IMR-90 (cell line): ENCODE measurements around the gene CCDC33. TPM values are rescaled to one million over a fixed set of nuclear protein-coding genes. Genes with fewer than 3 reads are reported as not detected.

Experiments
- ATAC-seq: fragments of 200-7000 bp; cut with Tn5 transposase; 2 replicates; pipeline ENCODE4 v1.9.1; 2020; ENCODE audit warnings: low read depth, mild to moderate bottlenecking, moderate library complexity
- BruUV-seq: library from RNA; stranded (reverse); fragments of 400-500 nt; replicated peaks from 2 replicates; lab custom pipeline; 2021; lab: Mats Ljungman, UMichigan
- CTCF ChIA-PET: fragments of 300-600 bp; formaldehyde crosslinking; extraction: SDS; loops from one replicate; lab custom pipeline; 2021; ENCODE audit warnings: antibody characterized with exemption; lab: Yijun Ruan, JAX
- POLR2A ChIA-PET: fragments of 300-600 bp; sonication (Branson Sonifier 250); formaldehyde crosslinking; loops from one replicate; lab custom pipeline; 2022; ENCODE audit warnings: antibody characterized with exemption; ENCODE audit not compliant: unreplicated experiment; lab: Charles Lee
- DNase-seq: peaks from one replicate; pipeline ENCODE4 v3.0.0; 2013
- H2AFZ ChIP-seq: replicated peaks from 2 replicates; pipeline ENCODE3; 2013; ENCODE audit warnings: low read length, mild to moderate bottlenecking; ENCODE audit not compliant: poor library complexity
- H2AK5ac ChIP-seq: 2 replicates; pipeline ENCODE4 v1.6.1; 2013; ENCODE audit warnings: low read depth, low read length, inconsistent platforms
- H2AK9ac ChIP-seq: replicated peaks from 2 replicates; pipeline ENCODE3; 2013; ENCODE audit warnings: mild to moderate bottlenecking, low read depth, low read length, moderate library complexity; ENCODE audit not compliant: poor library complexity
- H2BK120ac ChIP-seq: 2 replicates; pipeline ENCODE4 v1.6.1; 2013; ENCODE audit warnings: low read depth, low read length, inconsistent platforms
- H2BK15ac ChIP-seq: 3 replicates; pipeline ENCODE4 v1.6.1; 2013; ENCODE audit warnings: low read depth, low read length, inconsistent platforms
- H2BK20ac ChIP-seq: 2 replicates; pipeline ENCODE4 v1.6.1; 2013; ENCODE audit warnings: low read depth, mild to moderate bottlenecking, inconsistent platforms, low read length, moderate library complexity
- H2BK5ac ChIP-seq: 2 replicates; pipeline ENCODE4 v1.6.1; 2013; ENCODE audit warnings: mild to moderate bottlenecking, low read depth, low read length, inconsistent platforms; ENCODE audit not compliant: poor library complexity, severe bottlenecking
- H3K14ac ChIP-seq: replicated peaks from 2 replicates; pipeline ENCODE4 v1.6.1; 2013; ENCODE audit warnings: low read depth, low read length, inconsistent platforms
- H3K18ac ChIP-seq: 2 replicates; pipeline ENCODE4 v1.6.1; 2013; ENCODE audit warnings: low read depth, low read length, control low read depth
- H3K23ac ChIP-seq: 2 replicates; pipeline ENCODE4 v1.6.1; 2013; ENCODE audit warnings: low read depth, low read length, inconsistent platforms
- H3K27ac ChIP-seq: 2 replicates; pipeline ENCODE4 v1.5.1; 2013; ENCODE audit warnings: mild to moderate bottlenecking, control low read depth, low read length; ENCODE audit not compliant: insufficient read depth
- H3K27me3 ChIP-seq: 2 replicates; pipeline ENCODE4 v1.6.1; 2013; ENCODE audit warnings: low read length; ENCODE audit not compliant: control insufficient read depth, insufficient read depth
- H3K36me3 ChIP-seq: 2 replicates; pipeline ENCODE4 v1.6.1; 2013; ENCODE audit warnings: low read length, mixed read lengths; ENCODE audit not compliant: control insufficient read depth, insufficient read depth
- H3K4ac ChIP-seq: 2 replicates; pipeline ENCODE4 v1.6.1; 2013; ENCODE audit warnings: low read depth, low read length, inconsistent platforms
- H3K4me1 ChIP-seq: 2 replicates; pipeline ENCODE4 v1.6.1; 2013; ENCODE audit warnings: low read length, mixed read lengths; ENCODE audit not compliant: control insufficient read depth, insufficient read depth
- H3K4me2 ChIP-seq: 2 replicates; pipeline ENCODE4 v1.6.1; 2013; ENCODE audit warnings: low read depth, mild to moderate bottlenecking, control low read depth, low read length, moderate library complexity
- H3K4me3 ChIP-seq: 2 replicates; pipeline ENCODE4 v1.5.1; 2013; ENCODE audit warnings: low read depth, mild to moderate bottlenecking, control low read depth, low read length, moderate library complexity; ENCODE audit not compliant: insufficient read depth
- H3K56ac ChIP-seq: 2 replicates; pipeline ENCODE4 v1.6.1; 2013; ENCODE audit warnings: low read length, inconsistent platforms; ENCODE audit not compliant: insufficient read depth; ENCODE audit errors: extremely low read depth
- H3K79me1 ChIP-seq, 2 experiments: 2 replicates each; pipeline ENCODE4 v1.6.1; 2013; ENCODE audit warnings: low read length in 2 of 2, inconsistent platforms in 1 of 2, low read depth in 1 of 2
- H3K9ac ChIP-seq: 2 replicates; pipeline ENCODE4 v1.6.1; 2013; ENCODE audit warnings: low read depth, low read length, control low read depth
- H3K9me1 ChIP-seq: 2 replicates; pipeline ENCODE4 v1.6.1; 2013; ENCODE audit warnings: low read length, inconsistent platforms; ENCODE audit not compliant: insufficient read depth
- H3K9me3 ChIP-seq: 2 replicates; pipeline ENCODE4 v1.6.1; 2013; ENCODE audit warnings: low read length; ENCODE audit not compliant: control insufficient read depth, insufficient read depth
- H4K20me1 ChIP-seq: 2 replicates; pipeline ENCODE4 v1.6.1; 2013; ENCODE audit warnings: low read length, inconsistent platforms; ENCODE audit not compliant: insufficient read depth
- H4K5ac ChIP-seq: 2 replicates; pipeline ENCODE4 v1.6.1; 2013; ENCODE audit warnings: mild to moderate bottlenecking, low read depth, low read length, control low read depth
- H4K8ac ChIP-seq, 2 experiments: 2 replicates each; pipeline ENCODE4 v1.6.1; 2013; ENCODE audit warnings: low read depth in 2 of 2, low read length in 2 of 2, control low read depth in 1 of 2, inconsistent platforms in 1 of 2
- H4K91ac ChIP-seq: 2 replicates; pipeline ENCODE4 v1.6.1; 2013; ENCODE audit warnings: low read depth, low read length, inconsistent platforms; ENCODE audit not compliant: insufficient read depth
- BHLHE40 ChIP-seq: fragments of 150-350 bp; IDR thresholded peaks from 2 replicates; pipeline ENCODE4 v1.6.1; 2016; ENCODE audit warnings: mild to moderate bottlenecking, low read depth, low read length
- CEBPB ChIP-seq: IDR thresholded peaks from 2 replicates; pipeline ENCODE4 v1.6.1; 2012; ENCODE audit warnings: low read depth, low read length, improper control_type of control experiment
- ELK1 ChIP-seq: fragments of 150-350 bp; IDR thresholded peaks from 2 replicates; pipeline ENCODE4 v1.6.1; 2016; ENCODE audit warnings: low read depth, mild to moderate bottlenecking, low read length, moderate library complexity, borderline replicate concordance
- MAFK ChIP-seq: IDR thresholded peaks from 2 replicates; pipeline ENCODE4 v1.6.1; 2012; ENCODE audit warnings: low read depth, low read length, improper control_type of control experiment
- MXI1 ChIP-seq: IDR thresholded peaks from 2 replicates; pipeline ENCODE4 v1.6.1; 2012; ENCODE audit warnings: low read depth, mild to moderate bottlenecking, low read length, moderate library complexity, borderline replicate concordance
- POLR2A ChIP-seq: IDR thresholded peaks from 2 replicates; pipeline ENCODE4 v1.6.1; 2012; ENCODE audit warnings: mild to moderate bottlenecking, low read depth, low read length
- RCOR1 ChIP-seq: IDR thresholded peaks from 2 replicates; pipeline ENCODE4 v1.6.1; 2012; ENCODE audit warnings: mild to moderate bottlenecking, low read length, improper control_type of control experiment; ENCODE audit not compliant: insufficient replicate concordance
- SMC3 ChIP-seq: fragments of 150-350 bp; IDR thresholded peaks from 2 replicates; pipeline ENCODE4 v1.6.1; 2016; ENCODE audit warnings: low read depth, mild to moderate bottlenecking, antibody characterized with exemption, low read length, moderate library complexity
- WGBS, 2 experiments: methylation state at CpG; one replicate each; pipeline versions ENCODE4 v1.1.5 to v1.1.7; 2013; ENCODE audit warnings: missing lambda C conversion rate in 2 of 2; ENCODE audit not compliant: insufficient read length in 1 of 2; ENCODE audit errors: extremely low coverage in 2 of 2; 5-methylcytosine and 5-hydroxymethylcytosine counted together
- dilution Hi-C: fragments of 300-500 bp; cut with HindIII; formaldehyde crosslinking; loops from one replicate; pipeline ENCODE4 v1.14.3; 2018; ENCODE audit warnings: low sequenced_read_pairs; ENCODE audit not compliant: unreplicated experiment
- in situ Hi-C: fragments of 300-500 bp; cut with MboI; formaldehyde crosslinking; loops from 3 replicates; pipeline ENCODE4 v1.14.3; 2019; ENCODE audit warnings: low sequenced_read_pairs, inconsistent platforms, mixed read lengths
- intact Hi-C: fragments of 100-400 bp; cut with micrococcal nuclease; formaldehyde crosslinking; loops from 2 replicates; pipeline ENCODE4 v1.10.0; 2022
- polyA plus RNA-seq, 3 experiments: library from polyadenylated mRNA; depleted of rRNA; stranded (reverse); fragments of >200 nt; gene quantifications; 2 replicates each; pipeline ENCODE4 v1.2.3, GENCODE V29; 2012; ENCODE audit warnings: low replicate concordance in 1 of 3
- total RNA-seq: library from RNA; depleted of rRNA; stranded (reverse); fragments of >200 nt; gene quantifications from 2 replicates; pipeline ENCODE4 v1.2.3, GENCODE V29; 2012; rRNA removed

Gene CCDC33
- total and polyA plus RNA-seq, 2 of the 4 experiments (the other 2 are of a cell fraction): not detected

DNA sequence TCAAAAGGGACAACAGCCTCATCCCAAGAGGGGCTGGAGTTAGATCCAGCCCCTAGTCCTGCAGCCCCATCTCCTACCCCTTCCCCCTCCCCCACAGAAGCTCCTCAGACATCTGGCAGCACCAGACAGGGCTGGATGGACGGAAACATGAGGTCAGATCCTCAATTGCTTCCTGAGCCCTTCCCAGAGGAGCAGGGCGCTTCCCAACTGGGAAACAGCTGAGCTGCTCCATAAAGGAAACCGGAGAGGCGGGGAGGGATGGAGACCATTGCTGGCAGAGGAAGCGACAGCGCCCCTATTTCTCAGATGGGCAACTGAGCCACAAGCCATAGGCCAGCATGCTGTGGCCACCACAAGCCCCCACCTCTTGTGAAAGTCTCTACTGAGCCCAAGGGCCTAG lies 149.6 kb downstream of the CCDC33 start:
- ATAC-seq: no peak
- WGBS, 2 experiments: no CpG with 5 or more reads among the region's 6 CpGs
- BruUV-seq: no TSS peak
- H3K27ac ChIP-seq: no peak overlapping the region
- no peaks in the 10 kb centered on the region for H4K20me1 ChIP-seq
- H3K4ac ChIP-seq: peak overlapping the region; percentile 40; the same call in 1 of the 2 replicates
- no peak overlapping the region for H3K18ac ChIP-seq
- no peak overlapping the region for H3K4me3 ChIP-seq
- CTCF ChIA-PET: interaction anchor here (0.6 to 5.3 kb wide), 2 partner anchors 53 to 374 kb away, joined by 6 to 31 read pairs; no protein-coding TSS in a partner anchor
- no peak overlapping the region for H3K9ac ChIP-seq
- H3K79me1 ChIP-seq: peaks cover 0 to 5% of the 10 kb centered on the region in 2 experiments; a peak in 1 of 4 replicates
- in situ Hi-C loops: no loop called here
- POLR2A ChIA-PET: no interaction called here
- H2AK9ac ChIP-seq: no peak overlapping the region
- dilution Hi-C loops: no loop called here
- no peak overlapping the region for H3K14ac ChIP-seq
- no peak overlapping the region for H3K23ac ChIP-seq
- H3K4me1 ChIP-seq: peaks cover 4% of the 10 kb centered on the region; the same call in 1 of the 2 replicates
- no peak overlapping the region for H3K56ac ChIP-seq
- H3K4me2 ChIP-seq: no peak overlapping the region
- no peaks in the 10 kb centered on the region for H3K27me3 ChIP-seq
- H3K9me3 ChIP-seq: no peaks in the 10 kb centered on the region
- no peaks in the 10 kb centered on the region for H3K36me3 ChIP-seq
- no peak overlapping the region for H4K5ac ChIP-seq
- peaks cover 10% of the 10 kb centered on the region for H3K9me1 ChIP-seq
- H4K91ac ChIP-seq: peak overlapping the region; percentile 35; the same call in 1 of the 2 replicates
- TF ChIP-seq ELK1 (no peak), RCOR1 (no peak), SMC3 (no peak), BHLHE40 (no peak), MAFK (no peak), CEBPB (no peak), POLR2A (no peak; the same call in 1 of the 2 replicates), MXI1 (no peak)
- peak overlapping the region in 1 of 2 experiments; percentile 34; a peak in 1 of 4 replicates for H4K8ac ChIP-seq
- peak overlapping the region; percentile 35 for H2AFZ ChIP-seq
- DNase-seq: no peak
- intact Hi-C loops: no loop called here
- H2BK15ac ChIP-seq: no peak overlapping the region
- peak overlapping the region; percentile 33; the same call in 1 of the 2 replicates for H2BK120ac ChIP-seq
- no peak overlapping the region for H2BK5ac ChIP-seq
- peak overlapping the region; percentile 70; the same call in 1 of the 2 replicates for H2AK5ac ChIP-seq
- no peak overlapping the region for H2BK20ac ChIP-seq

Other genes with a start within 250 kb of the CCDC33 start
- 11.8 and 12.5 TPM in 2 replicates for gene STOML1, start 244.0 kb upstream of the CCDC33 start, total RNA-seq
- gene STOML1, start 244.0 kb upstream of the CCDC33 start, polyA plus RNA-seq (2012; rRNA removed): 21.2 and 25.0 TPM in 2 replicates
- gene PML, start 241.6 kb upstream of the CCDC33 start, total RNA-seq: 8.8 and 10.3 TPM in 2 replicates
- gene PML, start 241.6 kb upstream of the CCDC33 start, polyA plus RNA-seq (2012; rRNA removed): 22.6 and 23.1 TPM in 2 replicates
- not detected in 2 replicates for gene GOLGA6A, start 153.8 kb upstream of the CCDC33 start, total RNA-seq
- gene GOLGA6A, start 153.8 kb upstream of the CCDC33 start, polyA plus RNA-seq (2012; rRNA removed): not detected in 2 replicates
- gene ISLR2, start 105.7 kb upstream of the CCDC33 start, total RNA-seq: not detected in 2 replicates
- gene ISLR2, start 105.7 kb upstream of the CCDC33 start, polyA plus RNA-seq (2012; rRNA removed): not detected in 2 replicates
- under 0.01 TPM in 2 replicates for gene ISLR, start 62.6 kb upstream of the CCDC33 start, total RNA-seq
- 0.79 and 1.0 TPM in 2 replicates for gene ISLR, start 62.6 kb upstream of the CCDC33 start, polyA plus RNA-seq (2012; rRNA removed)
- gene STRA6, start 33.5 kb upstream of the CCDC33 start, total RNA-seq: not detected in 2 replicates
- 0.14 and 0.17 TPM in 2 replicates for gene STRA6, start 33.5 kb upstream of the CCDC33 start, polyA plus RNA-seq (2012; rRNA removed)
- 0.18 and 0.28 TPM in 2 replicates for gene CYP11A1, start 131.3 kb downstream of the CCDC33 start, total RNA-seq
- gene CYP11A1, start 131.3 kb downstream of the CCDC33 start, polyA plus RNA-seq (2012; rRNA removed): 0.46 and 0.50 TPM in 2 replicates
- 27.8 and 30.5 TPM in 2 replicates for gene SEMA7A, start 197.6 kb downstream of the CCDC33 start, total RNA-seq
- 87.3 and 88.1 TPM in 2 replicates for gene SEMA7A, start 197.6 kb downstream of the CCDC33 start, polyA plus RNA-seq (2012; rRNA removed)
- gene UBL7, start 224.8 kb downstream of the CCDC33 start, total RNA-seq: 57.8 and 68.1 TPM in 2 replicates
- 78.4 and 80.1 TPM in 2 replicates for gene UBL7, start 224.8 kb downstream of the CCDC33 start, polyA plus RNA-seq (2012; rRNA removed)